Neural cell (in vitro differentiated cells): Measurements from ENCODE around the gene GRK4.
"Not testable (repeated sequence)": the region's sequence is repeated elsewhere in the genome, so short reads cannot be mapped to it uniquely, and the experiment has no call there.

Experiments used
- CTCF ChIP-seq: fragments of 450-650 bp; IDR thresholded peaks from 2 replicates; pipeline ENCODE4 v1.5.1; 2014; ENCODE audit warnings: antibody characterized with exemption, mild to moderate bottlenecking, moderate library complexity; ENCODE audit not compliant: poor library complexity, severe bottlenecking
- EZH2 ChIP-seq: fragments of 200-600, 300-800 bp; shearing (Covaris generic), sonication (generic); IDR thresholded peaks from 2 replicates; pipeline ENCODE4 v1.6.1; 2014; ENCODE audit warnings: antibody characterized with exemption, low read length, borderline replicate concordance, mild to moderate bottlenecking; ENCODE audit not compliant: insufficient read depth, poor library complexity, severe bottlenecking
- POLR2AphosphoS5 ChIP-seq: IDR thresholded peaks from 2 replicates; pipeline ENCODE4 v1.6.1; 2012
- TAF1 ChIP-seq: IDR thresholded peaks from 2 replicates; pipeline ENCODE4 v1.6.1; 2012; ENCODE audit warnings: low read depth

GRCh38 chr4:3051141-3051897 lies 87.9 kb downstream of the GRK4 start:
- TF ChIP-seq CTCF, TAF1, EZH2, POLR2AphosphoS5: not testable (repeated sequence)
